Bronchial epithelial cell (primary cell): ENCODE results near the gene SLC38A5. TPM values are rescaled to one million over a fixed set of nuclear protein-coding genes. Genes with fewer than 3 reads are reported as not detected.

ENCODE experiments used
- DNase-seq: peaks from one replicate; pipeline ENCODE4 v3.0.0-alpha.2; 2010; ENCODE audit warnings: low read depth
- FAIRE-seq: peaks from 2 replicates; lab custom pipeline; 2011; peaks lifted over from hg19 to GRCh38; lab: Jason Lieb, UNC
- H3K27me3 ChIP-seq: 2 replicates; pipeline ENCODE4 v1.5.1; 2011; ENCODE audit warnings: low read length; ENCODE audit not compliant: control insufficient read depth, insufficient read depth
- H3K36me3 ChIP-seq: 2 replicates; pipeline ENCODE4 v1.5.1; 2011; ENCODE audit warnings: low read length; ENCODE audit not compliant: control insufficient read depth, insufficient read depth
- H3K4me3 ChIP-seq: 2 replicates; pipeline ENCODE4 v1.5.1; 2011; ENCODE audit warnings: mild to moderate bottlenecking, low read depth, low read length, control low read depth
- total RNA-seq: library from RNA; depleted of rRNA; stranded (reverse); fragments of >200 nt; gene quantifications from 2 replicates; pipeline ENCODE4 v1.2.1, GENCODE V29; 2014
- TF ChIP-seq, protein P1 (sequence below): IDR thresholded peaks from 2 replicates; pipeline ENCODE4 v1.5.1; 2011; ENCODE audit warnings: mild to moderate bottlenecking, moderate library complexity, low read length, control low read depth, inconsistent platforms; ENCODE audit not compliant: insufficient read depth, severe bottlenecking

Gene SLC38A5
- total RNA-seq, 1 donor from 2014 or later: 348 TPM

DNA sequence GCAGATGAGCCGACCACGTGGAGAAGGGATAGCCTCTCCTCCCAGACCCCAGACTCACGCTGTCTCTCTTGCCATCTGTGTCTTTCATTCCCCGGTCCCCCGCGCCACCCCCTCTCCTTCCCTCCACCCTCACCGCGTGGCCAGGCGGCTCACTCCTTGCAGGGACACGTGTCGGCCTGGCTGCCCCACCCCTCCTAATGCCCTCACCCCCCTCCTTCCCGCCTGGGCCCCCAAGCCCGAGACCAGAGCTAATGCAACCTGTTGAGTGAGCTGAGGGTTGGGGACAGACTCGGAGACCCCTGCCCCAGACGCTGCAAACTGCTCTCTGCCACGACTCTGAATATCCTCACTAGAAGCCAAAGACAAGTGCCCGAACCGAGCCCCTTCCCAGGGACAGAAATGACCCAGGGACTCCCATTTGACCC is 1.8 kb downstream of the SLC38A5 start:
- no peak for FAIRE-seq
- Histone ChIP-seq H3K27me3 (no peaks in the 10 kb centered on the region), H3K36me3 (peaks cover 10% of the 10 kb centered on the region), H3K4me3 (peak overlapping the region; percentile 56)
- TF ChIP-seq, protein P1, sequence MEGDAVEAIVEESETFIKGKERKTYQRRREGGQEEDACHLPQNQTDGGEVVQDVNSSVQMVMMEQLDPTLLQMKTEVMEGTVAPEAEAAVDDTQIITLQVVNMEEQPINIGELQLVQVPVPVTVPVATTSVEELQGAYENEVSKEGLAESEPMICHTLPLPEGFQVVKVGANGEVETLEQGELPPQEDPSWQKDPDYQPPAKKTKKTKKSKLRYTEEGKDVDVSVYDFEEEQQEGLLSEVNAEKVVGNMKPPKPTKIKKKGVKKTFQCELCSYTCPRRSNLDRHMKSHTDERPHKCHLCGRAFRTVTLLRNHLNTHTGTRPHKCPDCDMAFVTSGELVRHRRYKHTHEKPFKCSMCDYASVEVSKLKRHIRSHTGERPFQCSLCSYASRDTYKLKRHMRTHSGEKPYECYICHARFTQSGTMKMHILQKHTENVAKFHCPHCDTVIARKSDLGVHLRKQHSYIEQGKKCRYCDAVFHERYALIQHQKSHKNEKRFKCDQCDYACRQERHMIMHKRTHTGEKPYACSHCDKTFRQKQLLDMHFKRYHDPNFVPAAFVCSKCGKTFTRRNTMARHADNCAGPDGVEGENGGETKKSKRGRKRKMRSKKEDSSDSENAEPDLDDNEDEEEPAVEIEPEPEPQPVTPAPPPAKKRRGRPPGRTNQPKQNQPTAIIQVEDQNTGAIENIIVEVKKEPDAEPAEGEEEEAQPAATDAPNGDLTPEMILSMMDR: no peak
- no peak for DNase-seq

DNA sequence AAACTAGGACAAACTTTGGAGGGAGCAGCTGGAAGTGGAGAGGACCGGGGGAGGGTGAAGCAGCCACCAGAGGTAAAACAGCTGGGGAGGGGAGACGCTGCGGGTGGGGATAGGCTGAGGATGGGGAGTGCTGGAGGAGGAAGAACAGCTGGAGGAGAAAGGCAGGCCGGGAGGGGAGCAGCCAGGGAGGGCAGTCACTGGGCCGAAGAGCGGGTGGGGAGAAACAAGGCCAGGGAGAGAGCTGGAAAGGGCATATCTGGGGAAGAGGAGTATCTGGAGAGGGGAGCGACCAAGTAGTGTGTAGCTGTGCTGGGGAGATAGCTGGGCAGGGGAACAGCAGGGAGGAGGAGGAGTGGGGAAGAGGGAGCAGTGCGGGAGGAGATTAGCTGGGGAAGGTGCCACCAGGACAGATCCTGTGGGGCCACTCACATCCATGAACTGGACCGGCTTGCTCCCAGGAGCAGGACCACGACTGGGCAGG is 2.7 kb downstream of the SLC38A5 start:
- H3K27me3 ChIP-seq: no peaks in the 10 kb centered on the region
- FAIRE-seq (no peak), DNase-seq (no peak)
- TF ChIP-seq, protein P1: no peak
- H3K4me3 ChIP-seq: peak overlapping the region; percentile 56
- peaks cover 10% of the 10 kb centered on the region for H3K36me3 ChIP-seq

- TF ChIP-seq, protein P1: peak; percentile 22
- FAIRE-seq: no peak
- H3K4me3 ChIP-seq: peak overlapping the region; percentile 56
Measured at GRCh38 chrX:48466696-48467095, 3.4 kb downstream of the SLC38A5 start.

GRCh38 chrX:48465336-48465933 is 4.6 kb downstream of the SLC38A5 start:
- FAIRE-seq: peak; percentile 43
- peak overlapping the region; percentile 14 for H3K4me3 ChIP-seq
- TF ChIP-seq, protein P1: no peak
- peaks cover 13% of the 10 kb centered on the region for H3K36me3 ChIP-seq
- no peaks in the 10 kb centered on the region for H3K27me3 ChIP-seq
- DNase-seq: peak; percentile 82

More at GRCh38 chrX:48466696-48467095, 3.4 kb downstream of the SLC38A5 start:
- no peak for DNase-seq
- no peaks in the 10 kb centered on the region for H3K27me3 ChIP-seq
- peaks cover 10% of the 10 kb centered on the region for H3K36me3 ChIP-seq

- TF ChIP-seq, protein P1: no peak
- peaks cover 21% of the 10 kb centered on the region for H3K36me3 ChIP-seq
- DNase-seq (peak; percentile 87), FAIRE-seq (peak; percentile 43)
- H3K27me3 ChIP-seq: no peaks in the 10 kb centered on the region
- H3K4me3 ChIP-seq: no peak overlapping the region
Measured at GRCh38 chrX:48461830-48462229, 8.2 kb downstream of the SLC38A5 start.
